GM12891 (cell line): ENCODE results near the gene CBX6.

Experiments used
- POLR2A ChIP-seq: IDR thresholded peaks from 2 replicates; pipeline ENCODE4 v1.6.1; 2011; ENCODE audit warnings: low read depth, low read length, control low read depth
- POLR2AphosphoS5 ChIP-seq: IDR thresholded peaks from 2 replicates; pipeline ENCODE4 v1.6.1; 2011; ENCODE audit warnings: low read depth, low read length, control low read depth

- TF ChIP-seq POLR2A (no peak), POLR2AphosphoS5 (no peak)
These were observed 32.3 kb downstream of the CBX6 start for GRCh38 chr22:38839686-38840085.
